Measurements from ENCODE around the gene ATP8A2.

Gene ATP8A2

GRCh38 chr13:25886438-25887214 is 514.9 kb downstream of the ATP8A2 start:
- no peaks in the 10 kb centered on the region for H3K36me3 ChIP-seq (ENCODE audit: control insufficient read depth, insufficient read depth, low read length)
- no peak overlapping the region for H3K4me3 ChIP-seq (ENCODE audit: low read depth, low read length)
- H3K9ac ChIP-seq (ENCODE audit: low read depth, low read length), result no peak overlapping the region
- no peaks in the 10 kb centered on the region for H3K27me3 ChIP-seq (ENCODE audit: control insufficient read depth, insufficient read depth, low read length)
- H3K9me3 ChIP-seq (ENCODE audit: control insufficient read depth, insufficient read depth, low read length), result no peaks in the 10 kb centered on the region
- H3K4me1 ChIP-seq (ENCODE audit: control insufficient read depth, insufficient read depth, low read length), result peaks cover 8% of the 10 kb centered on the region

GRCh38 chr13:25887962-25888655 is 516.3 kb downstream of the ATP8A2 start:
- H3K27me3 ChIP-seq (ENCODE audit: control insufficient read depth, insufficient read depth, low read length), result no peaks in the 10 kb centered on the region
- H3K9me3 ChIP-seq (ENCODE audit: control insufficient read depth, insufficient read depth, low read length), result no peaks in the 10 kb centered on the region
- H3K4me3 ChIP-seq (ENCODE audit: low read depth, low read length), result no peak overlapping the region
- H3K9ac ChIP-seq (ENCODE audit: low read depth, low read length), result no peak overlapping the region
- H3K36me3 ChIP-seq (ENCODE audit: control insufficient read depth, insufficient read depth, low read length), result no peaks in the 10 kb centered on the region
- no peaks in the 10 kb centered on the region for H3K4me1 ChIP-seq (ENCODE audit: control insufficient read depth, insufficient read depth, low read length)

DNA sequence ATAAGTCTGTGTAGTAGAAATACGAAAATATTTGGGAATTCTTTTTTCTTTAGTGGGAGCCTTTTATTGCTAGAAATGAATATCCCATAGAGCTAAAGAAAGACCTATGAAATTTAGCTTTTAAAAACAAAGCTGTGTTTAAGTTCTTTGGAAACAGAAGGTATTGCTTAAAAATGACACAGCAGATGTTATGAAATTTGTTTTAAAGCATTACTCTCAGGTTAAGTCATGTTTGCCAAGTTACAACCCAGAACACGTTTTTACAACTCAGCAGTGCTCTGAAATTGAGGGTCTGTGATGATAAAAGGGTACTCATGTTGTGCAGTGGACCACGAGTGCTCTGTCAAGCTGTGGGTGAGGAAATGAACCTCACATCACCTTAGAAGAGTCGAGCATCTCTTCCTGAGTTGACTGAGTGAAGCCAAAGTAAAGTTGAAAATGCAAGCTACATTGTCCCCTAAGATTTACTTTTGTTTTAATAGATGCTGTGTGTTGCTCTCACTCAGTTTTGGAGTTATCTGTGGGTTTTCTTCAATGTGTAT is 519.0 kb downstream of the ATP8A2 start:
- Histone ChIP-seq H3K27me3 (ENCODE audit: control insufficient read depth, insufficient read depth, low read length) (no peaks in the 10 kb centered on the region), H3K9me3 (ENCODE audit: control insufficient read depth, insufficient read depth, low read length) (no peaks in the 10 kb centered on the region), H3K4me1 (ENCODE audit: control insufficient read depth, insufficient read depth, low read length) (no peaks in the 10 kb centered on the region), H3K9ac (ENCODE audit: low read depth, low read length) (no peak overlapping the region), H3K36me3 (ENCODE audit: control insufficient read depth, insufficient read depth, low read length) (no peaks in the 10 kb centered on the region), H3K4me3 (ENCODE audit: low read depth, low read length) (no peak overlapping the region)

DNA sequence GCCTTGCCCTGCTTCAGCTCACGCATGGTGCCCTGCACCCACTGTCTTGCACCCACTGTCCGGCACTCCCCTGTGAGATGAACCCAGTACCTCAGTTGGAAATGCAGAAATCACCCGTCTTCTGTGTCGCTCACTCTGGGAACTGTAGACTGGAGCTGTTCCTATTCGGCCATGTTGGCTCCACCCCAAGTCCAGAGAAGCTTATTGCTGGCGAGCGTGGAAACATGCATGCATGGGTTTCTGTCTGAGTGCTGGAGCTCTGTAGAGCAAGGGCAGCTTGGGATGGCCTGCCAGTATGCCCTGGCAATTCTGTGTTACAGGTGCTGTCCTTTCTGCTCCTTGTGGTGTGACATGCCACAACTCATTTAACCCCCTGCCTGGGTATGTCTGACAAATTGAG is 527.2 kb downstream of the ATP8A2 start:
- H3K36me3 ChIP-seq (ENCODE audit: control insufficient read depth, insufficient read depth, low read length), result no peaks in the 10 kb centered on the region
- no peak overlapping the region for H3K9ac ChIP-seq (ENCODE audit: low read depth, low read length)
- H3K9me3 ChIP-seq (ENCODE audit: control insufficient read depth, insufficient read depth, low read length), result peaks cover 16% of the 10 kb centered on the region
- no peaks in the 10 kb centered on the region for H3K27me3 ChIP-seq (ENCODE audit: control insufficient read depth, insufficient read depth, low read length)
- no peaks in the 10 kb centered on the region for H3K4me1 ChIP-seq (ENCODE audit: control insufficient read depth, insufficient read depth, low read length)
- H3K4me3 ChIP-seq (ENCODE audit: low read depth, low read length), result no peak overlapping the region

DNA sequence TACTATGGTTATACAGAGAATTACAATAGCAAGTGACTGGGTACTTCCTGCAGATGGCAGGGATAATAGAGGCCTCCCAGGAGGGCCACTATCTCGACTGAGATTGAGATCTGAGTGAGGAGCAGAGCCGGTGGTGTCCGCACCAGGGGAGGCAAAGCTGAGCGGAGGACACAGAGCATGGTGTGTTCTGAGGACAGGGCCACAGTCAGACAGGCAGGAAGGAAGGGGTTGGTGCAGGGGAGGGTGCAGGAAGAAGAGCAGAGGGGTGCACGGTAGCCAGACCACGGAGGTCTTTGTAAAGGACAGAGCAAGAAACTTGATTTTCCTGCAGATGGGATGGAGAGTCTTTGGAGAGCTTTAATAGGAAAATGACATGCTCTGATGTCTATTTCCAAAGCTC is 527.7 kb downstream of the ATP8A2 start:
- Histone ChIP-seq H3K36me3 (ENCODE audit: control insufficient read depth, insufficient read depth, low read length) (no peaks in the 10 kb centered on the region), H3K4me1 (ENCODE audit: control insufficient read depth, insufficient read depth, low read length) (no peaks in the 10 kb centered on the region), H3K9me3 (ENCODE audit: control insufficient read depth, insufficient read depth, low read length) (peaks cover 16% of the 10 kb centered on the region), H3K27me3 (ENCODE audit: control insufficient read depth, insufficient read depth, low read length) (no peaks in the 10 kb centered on the region), H3K4me3 (ENCODE audit: low read depth, low read length) (no peak overlapping the region), H3K9ac (ENCODE audit: low read depth, low read length) (no peak overlapping the region)

GRCh38 chr13:25899952-25900351 is 528.2 kb downstream of the ATP8A2 start:
- peaks cover 16% of the 10 kb centered on the region for H3K9me3 ChIP-seq (ENCODE audit: control insufficient read depth, insufficient read depth, low read length)
- no peak overlapping the region for H3K9ac ChIP-seq (ENCODE audit: low read depth, low read length)
- no peak overlapping the region for H3K4me3 ChIP-seq (ENCODE audit: low read depth, low read length)
- H3K4me1 ChIP-seq (ENCODE audit: control insufficient read depth, insufficient read depth, low read length), result no peaks in the 10 kb centered on the region
- H3K27me3 ChIP-seq (ENCODE audit: control insufficient read depth, insufficient read depth, low read length), result no peaks in the 10 kb centered on the region
- no peaks in the 10 kb centered on the region for H3K36me3 ChIP-seq (ENCODE audit: control insufficient read depth, insufficient read depth, low read length)

- Histone ChIP-seq H3K4me1 (ENCODE audit: control insufficient read depth, insufficient read depth, low read length) (no peaks in the 10 kb centered on the region), H3K4me3 (ENCODE audit: low read depth, low read length) (no peak overlapping the region), H3K36me3 (ENCODE audit: control insufficient read depth, insufficient read depth, low read length) (no peaks in the 10 kb centered on the region), H3K9ac (ENCODE audit: low read depth, low read length) (no peak overlapping the region), H3K27me3 (ENCODE audit: control insufficient read depth, insufficient read depth, low read length) (no peaks in the 10 kb centered on the region), H3K9me3 (ENCODE audit: control insufficient read depth, insufficient read depth, low read length) (peaks cover 16% of the 10 kb centered on the region)
These were observed 529.9 kb downstream of the ATP8A2 start for GRCh38 chr13:25901460-25902376.

- no peak overlapping the region for H3K9ac ChIP-seq (ENCODE audit: low read depth, low read length)
- no peaks in the 10 kb centered on the region for H3K4me1 ChIP-seq (ENCODE audit: control insufficient read depth, insufficient read depth, low read length)
These were observed 530.7 kb downstream of the ATP8A2 start for GRCh38 chr13:25902455-25902854.

GRCh38 chr13:25902891-25903341 is 531.1 kb downstream of the ATP8A2 start:
- Histone ChIP-seq H3K4me3 (ENCODE audit: low read depth, low read length) (no peak overlapping the region), H3K27me3 (ENCODE audit: control insufficient read depth, insufficient read depth, low read length) (no peaks in the 10 kb centered on the region), H3K36me3 (ENCODE audit: control insufficient read depth, insufficient read depth, low read length) (no peaks in the 10 kb centered on the region), H3K9ac (ENCODE audit: low read depth, low read length) (no peak overlapping the region), H3K4me1 (ENCODE audit: control insufficient read depth, insufficient read depth, low read length) (no peaks in the 10 kb centered on the region), H3K9me3 (ENCODE audit: control insufficient read depth, insufficient read depth, low read length) (peaks cover 16% of the 10 kb centered on the region)

More at GRCh38 chr13:25902455-25902854, 530.7 kb downstream of the ATP8A2 start:
- H3K27me3 ChIP-seq (ENCODE audit: control insufficient read depth, insufficient read depth, low read length), result no peaks in the 10 kb centered on the region
- H3K9me3 ChIP-seq (ENCODE audit: control insufficient read depth, insufficient read depth, low read length), result peaks cover 16% of the 10 kb centered on the region
- no peaks in the 10 kb centered on the region for H3K36me3 ChIP-seq (ENCODE audit: control insufficient read depth, insufficient read depth, low read length)
- no peak overlapping the region for H3K4me3 ChIP-seq (ENCODE audit: low read depth, low read length)

GRCh38 chr13:25904830-25905229 is 533.1 kb downstream of the ATP8A2 start:
- peaks cover 7% of the 10 kb centered on the region for H3K4me1 ChIP-seq (ENCODE audit: control insufficient read depth, insufficient read depth, low read length)
- H3K27me3 ChIP-seq (ENCODE audit: control insufficient read depth, insufficient read depth, low read length), result no peaks in the 10 kb centered on the region
- no peak overlapping the region for H3K9ac ChIP-seq (ENCODE audit: low read depth, low read length)
- H3K9me3 ChIP-seq (ENCODE audit: control insufficient read depth, insufficient read depth, low read length), result peaks cover 4% of the 10 kb centered on the region
- H3K36me3 ChIP-seq (ENCODE audit: control insufficient read depth, insufficient read depth, low read length), result no peaks in the 10 kb centered on the region
- no peak overlapping the region for H3K4me3 ChIP-seq (ENCODE audit: low read depth, low read length)

- H3K27me3 ChIP-seq (ENCODE audit: control insufficient read depth, insufficient read depth, low read length), result no peaks in the 10 kb centered on the region
- peaks cover 1% of the 10 kb centered on the region for H3K9me3 ChIP-seq (ENCODE audit: control insufficient read depth, insufficient read depth, low read length)
- no peaks in the 10 kb centered on the region for H3K36me3 ChIP-seq (ENCODE audit: control insufficient read depth, insufficient read depth, low read length)
- no peak overlapping the region for H3K9ac ChIP-seq (ENCODE audit: low read depth, low read length)
- H3K4me3 ChIP-seq (ENCODE audit: low read depth, low read length), result no peak overlapping the region
- H3K4me1 ChIP-seq (ENCODE audit: control insufficient read depth, insufficient read depth, low read length), result peaks cover 15% of the 10 kb centered on the region
These were observed 533.8 kb downstream of the ATP8A2 start for GRCh38 chr13:25905611-25906010.

All from iPS-15b (cell line).